ENCODE data around the gene ZNF75A.

ZNF75A gene

DNA sequence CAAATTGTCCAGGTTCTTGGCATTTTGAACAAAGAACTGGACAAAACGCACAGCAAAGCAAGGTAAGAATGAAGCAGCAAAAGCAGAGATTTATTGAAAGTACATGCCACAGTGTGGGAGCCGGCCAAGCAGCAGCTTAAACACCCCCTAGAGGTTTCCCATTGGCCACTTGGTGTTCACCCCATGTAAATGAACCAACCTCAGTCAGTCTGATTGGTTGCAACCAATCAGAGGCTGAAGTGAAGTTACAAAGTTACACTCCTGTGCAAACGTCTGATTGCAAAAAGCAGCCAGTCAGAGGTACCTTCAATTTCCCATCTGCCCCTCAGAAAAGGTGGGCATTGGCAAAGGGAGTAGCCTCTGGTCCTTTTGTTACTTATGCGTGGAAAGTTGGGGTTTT lies 30.8 kb upstream of the ZNF75A start:
- Histone ChIP-seq H3K4me2 (no peak overlapping the region), H3K27ac (no peak overlapping the region), H3K9ac (no peak overlapping the region), H3K36me3 (no peaks in the 10 kb centered on the region), H3K9me3 (peaks cover 9% of the 10 kb centered on the region; the same call in 1 of the 2 replicates), H3K4me3 (no peak overlapping the region), H3K27me3 (no peaks in the 10 kb centered on the region), H3K4me1 (no peaks in the 10 kb centered on the region), H4K20me1 (no peaks in the 10 kb centered on the region)
- no peak for TF ChIP-seq Cebpa-rat (IDR thresholded peaks at IDR 0.05)

- Histone ChIP-seq H3K9me3 (peaks cover 9% of the 10 kb centered on the region; the same call in 1 of the 2 replicates), H3K4me2 (no peak overlapping the region), H3K36me3 (no peaks in the 10 kb centered on the region), H3K4me3 (no peak overlapping the region), H3K9ac (no peak overlapping the region), H3K27ac (no peak overlapping the region), H3K4me1 (no peaks in the 10 kb centered on the region), H4K20me1 (no peaks in the 10 kb centered on the region), H3K27me3 (no peaks in the 10 kb centered on the region)
- TF ChIP-seq Cebpa-rat (IDR thresholded peaks at IDR 0.05): no peak
These were observed 30.4 kb upstream of the ZNF75A start for GRCh38 chr16:3274947-3275346.

GRCh38 chr16:3276679-3277078 lies 28.6 kb upstream of the ZNF75A start:
- no peak overlapping the region for H3K4me3 ChIP-seq
- H3K4me1 ChIP-seq: peaks cover 3% of the 10 kb centered on the region
- peaks cover 2% of the 10 kb centered on the region; the same call in 1 of the 2 replicates for H3K9me3 ChIP-seq
- no peak overlapping the region for H3K4me2 ChIP-seq
- no peaks in the 10 kb centered on the region for H3K27me3 ChIP-seq
- H3K9ac ChIP-seq: no peak overlapping the region
- H3K27ac ChIP-seq: no peak overlapping the region
- no peaks in the 10 kb centered on the region for H3K36me3 ChIP-seq
- TF ChIP-seq Cebpa-rat (IDR thresholded peaks at IDR 0.05): no peak
- H4K20me1 ChIP-seq: no peaks in the 10 kb centered on the region

- peaks cover 27% of the 10 kb centered on the region for H3K4me1 ChIP-seq
- H3K9ac ChIP-seq: no peak overlapping the region
- no peaks in the 10 kb centered on the region for H3K27me3 ChIP-seq
- H4K20me1 ChIP-seq: peaks cover 29% of the 10 kb centered on the region
- peaks cover 15% of the 10 kb centered on the region for H3K9me3 ChIP-seq
- no peak for TF ChIP-seq Cebpa-rat (IDR thresholded peaks at IDR 0.05)
- peaks cover 19% of the 10 kb centered on the region for H3K36me3 ChIP-seq
- H3K27ac ChIP-seq: no peak overlapping the region
- H3K4me3 ChIP-seq: no peak overlapping the region
- H3K4me2 ChIP-seq: peak overlapping the region; percentile 94
These were observed 24.0 kb upstream of the ZNF75A start for GRCh38 chr16:3281222-3281820.

DNA sequence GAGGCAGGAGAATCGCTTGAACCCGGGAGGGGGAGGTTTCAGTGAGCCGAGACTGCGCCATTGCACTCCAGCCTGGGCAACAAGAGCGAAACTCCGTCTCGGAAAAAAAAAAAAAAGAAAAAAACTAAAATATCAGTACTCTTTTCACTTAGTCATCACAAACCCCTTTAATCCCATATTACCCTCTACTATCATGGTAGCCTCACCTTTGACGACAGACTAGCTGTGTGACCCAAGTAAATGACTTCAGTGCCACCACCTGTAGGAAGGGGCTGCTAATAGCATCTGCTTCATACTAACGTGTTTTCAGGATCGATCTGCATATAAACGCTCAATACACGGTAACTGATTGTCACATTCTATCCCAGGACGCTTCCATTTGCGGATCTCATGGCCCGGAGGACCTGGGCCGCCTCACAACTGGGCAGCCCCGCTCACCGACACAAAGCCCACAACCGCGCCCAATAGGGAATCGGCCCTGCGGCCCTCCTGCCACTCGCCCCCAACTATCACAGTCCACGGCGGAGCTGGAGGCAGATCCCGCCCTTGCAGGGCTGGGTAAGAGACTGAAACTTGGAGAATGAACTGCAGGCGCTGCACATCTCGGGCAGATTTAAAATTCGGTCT lies 23.1 kb upstream of the ZNF75A start:
- H3K4me3 ChIP-seq: peak overlapping the region; percentile 99
- H3K9ac ChIP-seq: peak overlapping the region; percentile 98
- no peaks in the 10 kb centered on the region for H3K27me3 ChIP-seq
- H4K20me1 ChIP-seq: peaks cover 30% of the 10 kb centered on the region
- H3K27ac ChIP-seq: peak overlapping the region; percentile 98
- H3K4me1 ChIP-seq: peaks cover 27% of the 10 kb centered on the region
- H3K4me2 ChIP-seq: peak overlapping the region; percentile 94
- H3K36me3 ChIP-seq: peaks cover 28% of the 10 kb centered on the region
- no peak for TF ChIP-seq Cebpa-rat (IDR thresholded peaks at IDR 0.05)
- H3K9me3 ChIP-seq: peaks cover 24% of the 10 kb centered on the region

- peaks cover 30% of the 10 kb centered on the region for H4K20me1 ChIP-seq
- peak within 1 kb of the TSS; percentile 94 for H3K4me2 ChIP-seq
- TF ChIP-seq Cebpa-rat (IDR thresholded peaks at IDR 0.05): no peak
- no peaks in the 10 kb centered on the region for H3K27me3 ChIP-seq
- peak within 1 kb of the TSS; percentile 98 for H3K9ac ChIP-seq
- H3K4me1 ChIP-seq: peaks cover 27% of the 10 kb centered on the region
- peak within 1 kb of the TSS; percentile 98 for H3K27ac ChIP-seq
- peaks cover 31% of the 10 kb centered on the region for H3K9me3 ChIP-seq
- peaks cover 35% of the 10 kb centered on the region for H3K36me3 ChIP-seq
- H3K4me3 ChIP-seq: peak within 1 kb of the TSS; percentile 99
These were observed 22.4 kb upstream of the ZNF75A start, which contains the start of gene ZNF263 for GRCh38 chr16:3282730-3283542. TSS of gene ZNF263 (plus strand) at chr16:3283491. CDS start at chr16:3283819, 328 bp downstream.

GRCh38 chr16:3283543-3284447 lies 21.5 kb upstream of the ZNF75A start:
- Histone ChIP-seq H4K20me1 (peaks cover 30% of the 10 kb centered on the region), H3K27me3 (no peaks in the 10 kb centered on the region), H3K4me3 (peak overlapping the region; percentile 99), H3K9me3 (peaks cover 40% of the 10 kb centered on the region), H3K9ac (peak overlapping the region; percentile 98), H3K4me1 (peaks cover 27% of the 10 kb centered on the region), H3K4me2 (peak overlapping the region; percentile 94), H3K36me3 (peaks cover 43% of the 10 kb centered on the region), H3K27ac (peak overlapping the region; percentile 98)
- TF ChIP-seq Cebpa-rat (IDR thresholded peaks at IDR 0.05): no peak

DNA sequence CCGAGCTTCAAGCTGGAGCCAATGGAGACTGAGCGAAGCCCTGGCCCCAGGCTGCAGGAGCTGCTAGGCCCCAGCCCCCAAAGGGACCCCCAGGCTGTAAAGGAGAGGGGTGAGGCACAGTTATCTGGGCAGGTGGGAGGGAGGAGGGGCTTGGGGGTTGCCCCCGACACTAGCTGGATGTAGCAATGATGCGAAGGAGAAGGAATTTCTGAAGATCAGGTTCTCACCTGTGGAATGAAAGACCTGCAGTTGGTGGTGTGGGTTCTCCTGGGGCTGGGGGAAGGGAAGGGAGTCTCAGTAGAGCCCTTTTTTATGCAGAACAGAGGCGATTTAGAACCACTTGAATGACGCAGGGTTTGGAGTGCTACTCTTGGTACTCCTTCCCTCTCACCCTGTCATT lies 20.2 kb upstream of the ZNF75A start:
- Histone ChIP-seq H3K4me2 (peak overlapping the region; percentile 94), H3K4me3 (peak overlapping the region; percentile 99), H4K20me1 (peaks cover 30% of the 10 kb centered on the region), H3K27ac (no peak overlapping the region), H3K4me1 (peaks cover 27% of the 10 kb centered on the region), H3K36me3 (peaks cover 57% of the 10 kb centered on the region), H3K9ac (peak overlapping the region; percentile 98), H3K9me3 (peaks cover 53% of the 10 kb centered on the region), H3K27me3 (peaks cover 4% of the 10 kb centered on the region; the same call in 1 of the 2 replicates)
- no peak for TF ChIP-seq Cebpa-rat (IDR thresholded peaks at IDR 0.05)

Data from BLaER1 (cell line).